Left lung (tissue), 10 donors: ENCODE results near the gene SBNO2. TPM values are rescaled to one million over a fixed set of nuclear protein-coding genes. Genes with fewer than 3 reads are reported as not detected.
"Not testable (repeated sequence)": the region's sequence is repeated elsewhere in the genome, so short reads cannot be mapped to it uniquely, and the experiment has no call there.

Experiments
- ATAC-seq: fragments of 200-7000 bp; cut with Tn5 transposase; one replicate; pipeline ENCODE4 v1.9.1; 2020; ENCODE audit warnings: moderate library complexity
- DNase-seq, 4 donors: peaks; one replicate each; pipeline ENCODE4 v3.0.0-alpha.2; 2013 to 2020
- H3K27ac ChIP-seq, 2 donors: fragments of 200-600 bp; sonication (generic) in 1 of 2; one replicate each; pipeline versions ENCODE4 v1.5.0 to v1.8.0; 2020 to 2021
- H3K27me3 ChIP-seq, 2 donors: fragments of 200-600 bp; sonication (generic) in 1 of 2; one replicate each; pipeline versions ENCODE4 v1.5.0 to v1.8.0; 2020 to 2021
- H3K36me3 ChIP-seq, 2 donors: fragments of 200-600 bp; sonication (generic) in 1 of 2; one replicate each; pipeline versions ENCODE4 v1.5.0 to v1.8.0; 2020 to 2021
- H3K4me1 ChIP-seq, 2 donors: fragments of 200-600 bp; one replicate each; pipeline ENCODE4 v1.8.0; 2021
- H3K4me3 ChIP-seq, 2 donors: fragments of 200-600 bp; sonication (generic) in 1 of 2; one replicate each; pipeline versions ENCODE4 v1.5.0 to v1.8.0; 2020 to 2021; ENCODE audit warnings: mild to moderate bottlenecking in 1 of 2
- H3K9me3 ChIP-seq, 2 donors: fragments of 200-600 bp; sonication (generic) in 1 of 2; one replicate each; pipeline versions ENCODE4 v1.5.0 to v1.8.0; 2020 to 2021
- CTCF ChIP-seq, 2 donors: fragments of 200-600 bp; sonication (generic) in 1 of 2; IDR thresholded peaks; one replicate each; pipeline versions ENCODE4 v1.5.0 to v1.8.0; 2021; ENCODE audit warnings: antibody characterized with exemption in 2 of 2
- intact Hi-C, 2 donors: fragments of 100-400 bp; cut with DNase I; formaldehyde crosslinking; loops; one replicate each; pipeline versions ENCODE4 v1.11.2 to v1.14.2; 2022
- polyA plus RNA-seq, 6 donors: library from polyadenylated mRNA; unstranded; fragments of 120-200 nt; gene quantifications; one replicate each; pipeline ENCODE4 v1.2.1, GENCODE V29; 2013; ENCODE audit not compliant: insufficient read length in 6 of 6
- total RNA-seq, 2 donors: library from RNA; stranded (reverse); fragmentation: NEBNext Ultra II Directional; extraction: Animal tissue kit (Norgen Biotek cat#: 25700); gene quantifications; one replicate each; pipeline ENCODE4 v1.2.1, GENCODE V29; 2021
- donor health status: DM: no; HTN: yes; CAD: no.
- donor health status: DM: no; HTN: no; CAD: no.

SBNO2 gene
- total and polyA plus RNA-seq, 8 donors = 17.9 to 119 (median 23.7) TPM

GRCh38 chr19:1213391-1214286 lies 39.6 kb upstream of the SBNO2 start:
- TF ChIP-seq CTCF (IDR thresholded peaks at IDR 0.05) = no peak
- H3K27ac ChIP-seq = peak overlapping the region; percentile 79 to 82
- H3K4me1 ChIP-seq = peaks cover 35 to 81% of the 10 kb centered on the region in 2 donors
- intact Hi-C loops = no loop called here
- ATAC-seq = peak; percentile 77
- no peaks in the 10 kb centered on the region for H3K27me3 ChIP-seq
- no peak overlapping the region for H3K4me3 ChIP-seq
- peak in 1 of 4 donors; percentile 82 for DNase-seq
- H3K9me3 ChIP-seq = no peaks in the 10 kb centered on the region
- H3K36me3 ChIP-seq = peaks cover 0 to 10% of the 10 kb centered on the region in 2 donors

GRCh38 chr19:1211494-1212234 lies 37.6 kb upstream of the SBNO2 start:
- Histone ChIP-seq H3K27ac (peak overlapping the region in 1 of 2 donors; percentile 23), H3K27me3 (no peaks in the 10 kb centered on the region), H3K4me1 (peaks cover 38 to 97% of the 10 kb centered on the region in 2 donors), H3K4me3 (no peak overlapping the region), H3K36me3 (peaks cover 0 to 10% of the 10 kb centered on the region in 2 donors), H3K9me3 (no peaks in the 10 kb centered on the region)
- intact Hi-C loops = no loop called here
- TF ChIP-seq CTCF (IDR thresholded peaks at IDR 0.05) = no peak
- ATAC-seq (no peak), DNase-seq (no peak)

- no peak for DNase-seq
- intact Hi-C loops = no loop called here
- no peak overlapping the region for H3K4me3 ChIP-seq
- ATAC-seq = no peak
- H3K36me3 ChIP-seq = peaks cover 0 to 6% of the 10 kb centered on the region in 2 donors
- TF ChIP-seq CTCF (IDR thresholded peaks at IDR 0.05) = no peak
- peaks cover 35 to 86% of the 10 kb centered on the region in 2 donors for H3K4me1 ChIP-seq
- H3K9me3 ChIP-seq = no peaks in the 10 kb centered on the region
- H3K27ac ChIP-seq = no peak overlapping the region
- H3K27me3 ChIP-seq = no peaks in the 10 kb centered on the region
These were observed 36.1 kb upstream of the SBNO2 start for GRCh38 chr19:1210227-1210538.

GRCh38 chr19:1208830-1209229 lies 34.8 kb upstream of the SBNO2 start:
- H3K4me3 ChIP-seq, H3K27me3 ChIP-seq, H3K36me3 ChIP-seq, DNase-seq, H3K9me3 ChIP-seq, ATAC-seq, H3K27ac ChIP-seq, intact Hi-C loops: not testable (repeated sequence)
- H3K4me1 ChIP-seq = peaks cover 21 to 85% of the 10 kb centered on the region in 2 donors

GRCh38 chr19:1206864-1207450 lies 32.9 kb upstream of the SBNO2 start:
- Histone ChIP-seq H3K27me3 (no peaks in the 10 kb centered on the region), H3K27ac (peak overlapping the region; percentile 75), H3K4me3 (peak overlapping the region; percentile 67 to 88), H3K4me1 (peaks cover 14 to 77% of the 10 kb centered on the region in 2 donors), H3K9me3 (no peaks in the 10 kb centered on the region), H3K36me3 (peaks cover 0 to 6% of the 10 kb centered on the region in 2 donors)
- DNase-seq = peak in 2 of 4 donors; percentile 57 to 89
- ATAC-seq = peak; percentile 14
- TF ChIP-seq CTCF (IDR thresholded peaks at IDR 0.05) = no peak
- intact Hi-C loops = no loop called here
